Right atrium auricular region (tissue), 2 donors: ENCODE measurements around the gene BHLHE23. TPM values are rescaled to one million over a fixed set of nuclear protein-coding genes. Genes with fewer than 3 reads are reported as not detected.

Experiments
- DNase-seq: peaks from one replicate; pipeline ENCODE4 v3.0.0-alpha.2; 2019; ENCODE audit warnings: low spot score
- H3K27ac ChIP-seq, 2 donors: fragments of 200-600 bp; sonication (generic); 1 replicate in 1 of 2; 2 replicates in 1 of 2; pipeline ENCODE4 v1.5.1; 2016 to 2019
- H3K27me3 ChIP-seq, 2 donors: fragments of 200-600 bp; sonication (generic); one replicate each; pipeline versions ENCODE4 v1.5.1 to v1.6.0; 2017 to 2019
- H3K36me3 ChIP-seq: fragments of 200-600 bp; sonication (generic); one replicate; pipeline ENCODE4 v1.5.1; 2016
- H3K4me1 ChIP-seq, 2 donors: fragments of 200-600 bp; sonication (generic); one replicate each; pipeline versions ENCODE4 v1.5.1 to v1.6.0; 2017 to 2019
- H3K4me3 ChIP-seq, 2 donors: fragments of 200-600 bp; sonication (generic); 1 replicate in 1 of 2; 2 replicates in 1 of 2; pipeline ENCODE4 v1.5.1; 2017 to 2019; ENCODE audit warnings: mild to moderate bottlenecking in 1 of 2, moderate library complexity in 1 of 2
- H3K9me3 ChIP-seq, 2 donors: fragments of 200-600 bp; sonication (generic); one replicate each; pipeline ENCODE4 v1.5.1; 2019
- total RNA-seq, 2 donors: library from RNA; depleted of rRNA; stranded (reverse); fragments of >200 nt; gene quantifications; one replicate each; pipeline ENCODE4 v1.1.0, GENCODE V29; 2016
- TF ChIP-seq, protein P1 (sequence below), 2 donors: fragments of 200-600 bp; sonication (generic); IDR thresholded peaks; one replicate each; pipeline ENCODE4 v1.5.1; 2019; ENCODE audit warnings: antibody characterized with exemption in 2 of 2

Gene BHLHE23
- total RNA-seq, 2 donors from 2014 or later: not detected

DNA sequence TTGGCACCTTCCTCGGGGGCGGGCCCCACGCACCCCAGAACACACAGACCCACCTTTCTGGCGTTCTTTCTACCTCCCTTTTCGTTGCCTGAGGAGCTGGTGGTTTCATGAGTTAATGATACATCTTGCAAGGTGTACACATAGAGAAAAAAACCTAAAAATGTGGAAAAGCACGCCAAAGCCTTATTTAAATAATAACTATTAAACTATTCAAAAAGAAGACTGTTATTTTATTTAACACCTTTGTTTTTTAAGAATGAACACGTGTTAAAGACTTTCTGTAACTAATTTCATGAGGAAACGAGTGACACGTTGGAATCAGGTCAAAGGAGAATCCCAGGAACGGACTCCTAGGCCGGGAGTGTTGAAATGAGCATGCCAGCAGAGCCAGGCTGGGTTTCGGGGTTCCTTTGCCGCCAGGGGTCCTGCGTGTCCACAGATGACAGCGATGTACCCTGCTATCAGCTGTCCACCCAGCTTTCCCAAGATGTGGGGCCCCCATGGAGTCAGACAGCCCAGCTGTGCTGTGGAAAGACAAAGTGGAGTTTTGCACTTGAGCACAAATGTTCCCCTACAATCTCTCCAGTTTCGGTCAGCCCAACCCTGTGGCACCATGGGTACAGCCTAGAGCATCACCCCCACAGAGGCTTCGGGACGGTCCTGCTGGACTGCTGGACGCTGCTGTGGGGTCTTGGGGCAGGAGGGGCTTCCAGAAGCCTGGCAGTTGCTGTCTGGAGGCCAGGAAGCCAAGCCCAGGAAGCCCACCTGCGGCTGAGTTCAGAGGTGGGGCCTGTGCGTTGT, 38.2 kb downstream of the BHLHE23 start:
- Histone ChIP-seq H3K36me3 (no peaks in the 10 kb centered on the region), H3K27me3 (no peaks in the 10 kb centered on the region), H3K9me3 (no peaks in the 10 kb centered on the region), H3K4me1 (peaks cover 0 to 8% of the 10 kb centered on the region in 2 donors), H3K27ac (no peak overlapping the region), H3K4me3 (no peak overlapping the region)
- TF ChIP-seq, protein P1, sequence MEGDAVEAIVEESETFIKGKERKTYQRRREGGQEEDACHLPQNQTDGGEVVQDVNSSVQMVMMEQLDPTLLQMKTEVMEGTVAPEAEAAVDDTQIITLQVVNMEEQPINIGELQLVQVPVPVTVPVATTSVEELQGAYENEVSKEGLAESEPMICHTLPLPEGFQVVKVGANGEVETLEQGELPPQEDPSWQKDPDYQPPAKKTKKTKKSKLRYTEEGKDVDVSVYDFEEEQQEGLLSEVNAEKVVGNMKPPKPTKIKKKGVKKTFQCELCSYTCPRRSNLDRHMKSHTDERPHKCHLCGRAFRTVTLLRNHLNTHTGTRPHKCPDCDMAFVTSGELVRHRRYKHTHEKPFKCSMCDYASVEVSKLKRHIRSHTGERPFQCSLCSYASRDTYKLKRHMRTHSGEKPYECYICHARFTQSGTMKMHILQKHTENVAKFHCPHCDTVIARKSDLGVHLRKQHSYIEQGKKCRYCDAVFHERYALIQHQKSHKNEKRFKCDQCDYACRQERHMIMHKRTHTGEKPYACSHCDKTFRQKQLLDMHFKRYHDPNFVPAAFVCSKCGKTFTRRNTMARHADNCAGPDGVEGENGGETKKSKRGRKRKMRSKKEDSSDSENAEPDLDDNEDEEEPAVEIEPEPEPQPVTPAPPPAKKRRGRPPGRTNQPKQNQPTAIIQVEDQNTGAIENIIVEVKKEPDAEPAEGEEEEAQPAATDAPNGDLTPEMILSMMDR (IDR thresholded peaks at IDR 0.05): no peak
- no peak for DNase-seq

DNA sequence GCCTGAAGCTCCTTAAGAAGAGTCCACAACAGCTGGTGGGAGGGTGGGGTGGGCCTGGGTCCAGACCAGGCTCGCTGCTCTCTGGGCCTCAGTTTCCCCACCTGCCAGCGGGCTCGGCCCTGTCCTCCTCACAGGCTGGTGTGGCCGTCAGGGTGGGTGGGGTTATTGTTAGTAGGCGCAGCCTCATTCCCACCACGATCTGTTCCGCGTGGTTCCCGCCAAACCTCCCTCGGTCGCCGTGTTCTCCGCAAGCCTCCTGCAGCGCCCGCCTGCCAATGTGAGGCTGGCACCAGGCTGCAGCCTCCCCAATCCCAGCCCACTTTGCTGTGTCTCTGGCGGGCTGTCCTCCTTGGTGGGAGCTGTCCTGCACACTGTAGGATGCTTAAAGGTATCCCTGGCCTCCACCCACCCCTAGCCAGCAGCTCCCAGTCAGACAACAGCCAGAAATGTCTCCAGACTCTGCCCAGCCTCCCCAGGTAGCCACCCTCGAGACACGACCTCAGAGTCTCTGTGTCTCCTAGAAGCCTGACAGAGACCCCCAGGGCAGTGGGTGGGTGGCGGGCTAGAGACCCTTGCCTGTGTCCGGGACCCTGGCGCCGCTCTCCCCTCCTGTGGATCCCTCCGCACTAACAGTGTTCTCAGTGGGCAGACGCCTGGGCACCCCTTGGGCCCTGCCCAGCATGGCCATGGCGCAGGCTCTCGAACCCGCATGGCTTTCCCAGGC, 39.0 kb downstream of the BHLHE23 start:
- Histone ChIP-seq H3K4me1 (peaks cover 0 to 5% of the 10 kb centered on the region in 2 donors), H3K36me3 (no peaks in the 10 kb centered on the region), H3K27me3 (no peaks in the 10 kb centered on the region), H3K27ac (no peak overlapping the region), H3K9me3 (no peaks in the 10 kb centered on the region), H3K4me3 (no peak overlapping the region)
- no peak for DNase-seq
- TF ChIP-seq, protein P1 (IDR thresholded peaks at IDR 0.05): no peak

DNA sequence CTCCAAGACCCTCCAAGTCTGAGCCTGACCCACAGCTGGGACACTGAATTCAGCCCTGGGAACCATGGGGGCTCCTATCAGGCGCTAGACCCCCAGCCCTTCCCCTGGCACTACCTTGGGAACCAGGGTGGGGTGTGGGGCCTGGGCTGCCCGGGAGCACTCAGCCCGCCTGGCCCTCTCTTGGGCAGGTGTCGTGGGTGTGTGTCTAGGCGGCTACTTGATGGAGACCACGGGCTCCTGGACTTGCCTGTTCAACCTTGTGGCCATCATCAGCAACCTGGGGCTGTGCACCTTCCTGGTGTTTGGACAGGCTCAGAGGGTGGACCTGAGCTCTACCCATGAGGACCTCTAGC, 39.6 kb downstream of the BHLHE23 start:
- TF ChIP-seq, protein P1 (IDR thresholded peaks at IDR 0.05): no peak

DNA sequence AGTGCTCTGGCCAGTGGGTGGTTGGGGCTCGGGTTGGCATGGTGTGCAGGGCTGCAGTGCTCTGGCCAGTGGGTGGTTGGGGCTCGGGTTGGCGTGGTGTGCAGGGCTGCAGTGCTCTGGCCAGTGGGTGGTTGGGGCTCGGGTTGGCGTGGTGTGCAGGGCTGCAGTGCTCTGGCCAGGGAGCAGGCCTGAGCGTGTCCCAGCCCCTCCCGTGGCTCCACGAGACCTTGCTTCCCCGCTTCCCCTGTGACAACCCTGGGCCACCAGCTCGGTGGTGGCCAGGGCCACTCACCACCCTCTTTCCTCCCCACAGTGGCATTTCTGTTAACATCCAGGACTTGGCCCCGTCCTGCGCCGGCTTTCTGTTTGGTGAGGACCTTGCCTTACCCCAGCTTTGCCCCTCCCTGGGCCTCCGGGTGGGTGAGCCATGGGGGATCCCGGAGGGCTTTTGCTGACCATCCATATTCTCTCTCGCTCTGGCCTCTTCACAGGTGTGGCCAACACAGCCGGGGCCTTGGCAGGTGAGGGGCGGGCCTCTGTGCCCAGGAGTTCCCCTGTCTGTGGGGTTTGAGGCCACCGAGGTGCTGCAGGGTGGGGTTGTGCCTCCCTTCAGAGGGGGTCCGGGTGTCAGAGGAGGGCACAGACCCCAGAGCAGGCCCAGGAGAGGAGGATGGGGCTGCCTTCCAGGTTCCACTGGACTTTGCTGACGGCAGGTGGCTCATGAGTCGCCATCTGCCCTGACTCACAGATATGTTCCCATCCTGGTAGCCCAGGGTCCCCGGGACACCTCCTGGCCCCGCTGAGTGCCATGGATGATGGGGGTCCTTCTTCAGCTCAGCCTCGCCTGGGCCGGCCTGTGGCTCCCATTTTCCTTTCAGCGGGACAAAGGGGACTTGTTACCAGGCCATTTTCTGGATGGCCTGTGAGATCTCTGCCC, 40.3 kb downstream of the BHLHE23 start:
- TF ChIP-seq, protein P1 (IDR thresholded peaks at IDR 0.05): no peak
- Histone ChIP-seq H3K4me3 (no peak overlapping the region), H3K4me1 (no peaks in the 10 kb centered on the region), H3K36me3 (no peaks in the 10 kb centered on the region), H3K9me3 (no peaks in the 10 kb centered on the region), H3K27ac (no peak overlapping the region), H3K27me3 (no peaks in the 10 kb centered on the region)
- no peak for DNase-seq

More for the DNA sequence above, 39.6 kb downstream of the BHLHE23 start:
- H3K36me3 ChIP-seq: no peaks in the 10 kb centered on the region
- H3K27ac ChIP-seq: no peak overlapping the region
- no peak overlapping the region for H3K4me3 ChIP-seq
- H3K27me3 ChIP-seq: no peaks in the 10 kb centered on the region
- H3K4me1 ChIP-seq: no peaks in the 10 kb centered on the region
- DNase-seq: no peak
- H3K9me3 ChIP-seq: no peaks in the 10 kb centered on the region

DNA sequence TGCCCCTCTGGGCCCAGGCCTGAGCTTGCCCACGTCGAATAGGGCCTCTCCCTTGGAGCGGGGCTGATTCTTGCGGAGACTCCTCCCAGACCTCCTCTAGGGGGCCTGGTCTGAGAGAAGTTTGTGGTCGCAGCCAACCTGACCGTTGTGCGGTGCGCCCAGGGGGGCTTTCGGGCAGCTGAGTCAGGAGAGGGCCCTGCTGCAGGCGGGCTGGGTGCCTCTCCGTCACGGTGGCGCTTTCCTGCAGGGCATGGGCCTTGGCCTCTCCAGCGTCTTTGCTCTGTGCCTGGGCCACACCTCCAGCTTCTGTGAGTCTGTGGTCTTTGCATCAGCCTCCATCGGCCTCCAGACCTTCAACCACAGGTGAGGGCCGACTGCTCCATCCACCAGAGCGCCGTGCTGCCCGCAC, 41.4 kb downstream of the BHLHE23 start:
- TF ChIP-seq, protein P1 (IDR thresholded peaks at IDR 0.05): no peak
- no peaks in the 10 kb centered on the region for H3K4me1 ChIP-seq
- no peaks in the 10 kb centered on the region for H3K9me3 ChIP-seq
- no peak overlapping the region for H3K27ac ChIP-seq
- no peak overlapping the region for H3K4me3 ChIP-seq
- no peak for DNase-seq
- H3K27me3 ChIP-seq: no peaks in the 10 kb centered on the region
- no peaks in the 10 kb centered on the region for H3K36me3 ChIP-seq
